Body of pancreas (tissue), 4 donors: Measurements from ENCODE around the gene HSFX4.
A peak's percentile ranks its signal among the peaks of the same experiment; 100 is the strongest.

ENCODE experiments used
- CTCF ChIP-seq, 7 experiments: fragments of 450-650 bp in 4 of 7; fragments of 200-600 bp in 3 of 7; sonication (generic) in 3 of 7; IDR thresholded peaks; one replicate each; pipeline ENCODE4 v1.5.1; 2016 to 2019; ENCODE audit warnings: antibody characterized with exemption in 7 of 7
- POLR2A ChIP-seq, 3 donors: fragments of 450-650 bp; IDR thresholded peaks; one replicate each; pipeline ENCODE4 v1.6.1; 2016; ENCODE audit warnings: antibody characterized with exemption in 3 of 3, mild to moderate bottlenecking in 2 of 3

- TF ChIP-seq CTCF (IDR thresholded peaks at IDR 0.05) (peak; percentile 39 to 80 (median 62)), POLR2A (IDR thresholded peaks at IDR 0.05) (no peak)
Measured at GRCh38 chrX:149962859-149963757, 33.7 kb downstream of the HSFX4 start.
